A673 (cell line): ENCODE measurements around the gene GRM5.

Source experiments
- CTCF ChIP-seq: fragments of 300-800, 200-600 bp; sonication (generic); conservative IDR thresholded peaks from 2 replicates; pipeline ENCODE4 v1.5.1; 2017; ENCODE audit warnings: low read depth, mild to moderate bottlenecking, antibody characterized with exemption, low read length, moderate library complexity, mixed read lengths
- EZH2 ChIP-seq: fragments of 200-600 bp; sonication (generic); IDR thresholded peaks from 2 replicates; pipeline ENCODE4 v1.6.1; 2017; ENCODE audit warnings: borderline replicate concordance, low read depth, mild to moderate bottlenecking, mixed read lengths, antibody characterized with exemption, low read length; ENCODE audit not compliant: poor library complexity, severe bottlenecking

DNA sequence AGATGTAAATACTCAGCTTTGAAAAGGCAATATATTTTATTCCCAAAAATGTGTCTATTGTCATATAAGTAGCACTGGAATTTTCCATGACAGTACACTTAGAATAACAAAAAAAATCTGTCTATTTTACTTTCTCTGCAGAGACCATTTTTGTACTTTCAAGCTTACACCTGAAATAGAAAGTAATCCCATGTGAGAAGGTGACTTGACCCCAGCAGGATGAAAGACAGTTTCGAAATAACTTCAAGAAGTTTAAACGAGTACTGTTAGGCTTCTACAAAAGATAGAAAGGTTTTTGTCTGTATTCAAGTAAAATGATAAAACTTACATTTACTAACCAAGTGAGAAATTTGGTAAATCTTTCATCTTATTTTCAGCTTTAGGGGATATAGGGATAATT, 468.4 kb downstream of the GRM5 start:
- TF ChIP-seq CTCF (no peak), EZH2 (no peak)
